B cell (primary cell): Measurements from ENCODE around the gene BICDL2.

Experiments
- EZH2 ChIP-seq: IDR thresholded peaks from 2 replicates; pipeline ENCODE4 v1.6.1; 2012; ENCODE audit warnings: borderline replicate concordance, low read depth, mild to moderate bottlenecking, moderate library complexity, low read length; ENCODE audit not compliant: insufficient read depth, poor library complexity, severe bottlenecking
- TF ChIP-seq, protein P1 (sequence below): fragments of 200-600 bp; IDR thresholded peaks from one replicate; pipeline ENCODE4 v1.8.0; 2022; ENCODE audit warnings: antibody characterized with exemption, mild to moderate bottlenecking

- TF ChIP-seq, protein P1, sequence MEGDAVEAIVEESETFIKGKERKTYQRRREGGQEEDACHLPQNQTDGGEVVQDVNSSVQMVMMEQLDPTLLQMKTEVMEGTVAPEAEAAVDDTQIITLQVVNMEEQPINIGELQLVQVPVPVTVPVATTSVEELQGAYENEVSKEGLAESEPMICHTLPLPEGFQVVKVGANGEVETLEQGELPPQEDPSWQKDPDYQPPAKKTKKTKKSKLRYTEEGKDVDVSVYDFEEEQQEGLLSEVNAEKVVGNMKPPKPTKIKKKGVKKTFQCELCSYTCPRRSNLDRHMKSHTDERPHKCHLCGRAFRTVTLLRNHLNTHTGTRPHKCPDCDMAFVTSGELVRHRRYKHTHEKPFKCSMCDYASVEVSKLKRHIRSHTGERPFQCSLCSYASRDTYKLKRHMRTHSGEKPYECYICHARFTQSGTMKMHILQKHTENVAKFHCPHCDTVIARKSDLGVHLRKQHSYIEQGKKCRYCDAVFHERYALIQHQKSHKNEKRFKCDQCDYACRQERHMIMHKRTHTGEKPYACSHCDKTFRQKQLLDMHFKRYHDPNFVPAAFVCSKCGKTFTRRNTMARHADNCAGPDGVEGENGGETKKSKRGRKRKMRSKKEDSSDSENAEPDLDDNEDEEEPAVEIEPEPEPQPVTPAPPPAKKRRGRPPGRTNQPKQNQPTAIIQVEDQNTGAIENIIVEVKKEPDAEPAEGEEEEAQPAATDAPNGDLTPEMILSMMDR = no peak
- TF ChIP-seq EZH2 = no peak
Observed at GRCh38 chr16:3010510-3010909, 26.2 kb downstream of the BICDL2 start.
